B cell (primary cell): ENCODE measurements around the gene BACH2. TPM values are rescaled to one million over a fixed set of nuclear protein-coding genes. Genes with fewer than 3 reads are reported as not detected.

Source experiments
- ATAC-seq: fragments of 200-7000 bp; cut with Tn5 transposase; one replicate; pipeline ENCODE4 v1.10.0; 2021; ENCODE audit warnings: low read depth, mild to moderate bottlenecking, moderate number of reproducible peaks, moderate library complexity
- CTCF ChIA-PET: fragments of 350-600 bp; sonication (Branson Sonifier 250); formaldehyde crosslinking; loops from one replicate; lab custom pipeline; 2021; ENCODE audit warnings: antibody characterized with exemption, inconsistent platforms; lab: Charles Lee
- POLR2A ChIA-PET: fragments of 350-600 bp; sonication (Branson Sonifier 250); formaldehyde crosslinking; loops from one replicate; lab custom pipeline; 2021; ENCODE audit warnings: antibody characterized with exemption; lab: Charles Lee
- DNase-seq: peaks from one replicate; pipeline ENCODE4 v3.0.0; 2013
- H2AFZ ChIP-seq: 2 replicates; pipeline ENCODE4 v1.6.1; 2012; ENCODE audit warnings: mild to moderate bottlenecking, low read depth, low read length; ENCODE audit not compliant: insufficient read depth, poor library complexity, severe bottlenecking
- H3K27ac ChIP-seq, 2 donors: 1 replicate in 1 of 2; 2 replicates in 1 of 2; pipeline ENCODE4 v1.5.1; 2012 to 2013; ENCODE audit warnings: low read length in 2 of 2, mild to moderate bottlenecking in 2 of 2, moderate library complexity in 1 of 2
- H3K27me3 ChIP-seq, 4 experiments: fragments of 200-600 bp in 1 of 4; sonication (generic) in 1 of 4; replicated peaks in 1 of 4; 1 replicate in 2 of 4; 2 replicates in 2 of 4; pipeline versions ENCODE4 v1.6.1 to v1.7.0; 2013 to 2016; ENCODE audit warnings: low read length in 3 of 4, mild to moderate bottlenecking in 2 of 4, mixed read lengths in 1 of 4, moderate library complexity in 1 of 4; ENCODE audit not compliant: insufficient read depth in 4 of 4, control insufficient read depth in 3 of 4; ENCODE audit errors: control extremely low read depth in 1 of 4
- H3K36me3 ChIP-seq, 2 experiments: replicated peaks in 1 of 2; 1 replicate in 1 of 2; 2 replicates in 1 of 2; pipeline versions ENCODE4 v1.6.1 to v1.7.1; 2013; ENCODE audit warnings: low read length in 1 of 2; ENCODE audit not compliant: insufficient read depth in 2 of 2, control insufficient read depth in 1 of 2; ENCODE audit errors: control extremely low read depth in 1 of 2, extremely low read depth in 1 of 2
- H3K4me1 ChIP-seq, 2 donors: fragments of 200-600 bp in 1 of 2; sonication (generic) in 1 of 2; 1 replicate in 1 of 2; 2 replicates in 1 of 2; pipeline versions ENCODE4 v1.5.1 to v1.6.1; 2013 to 2017; ENCODE audit warnings: low read length in 2 of 2; ENCODE audit not compliant: control insufficient read depth in 2 of 2, insufficient read depth in 2 of 2
- H3K4me2 ChIP-seq: replicated peaks from 2 replicates; pipeline ENCODE3; 2012; ENCODE audit warnings: mild to moderate bottlenecking, low read depth, low read length; ENCODE audit not compliant: poor library complexity, severe bottlenecking
- H3K4me3 ChIP-seq, 5 experiments: fragments of 200-600 bp in 1 of 5; sonication (generic) in 1 of 5; 1 replicate in 3 of 5; 2 replicates in 2 of 5; pipeline versions ENCODE4 v1.5.1 to v1.7.0; 2011 to 2016; ENCODE audit warnings: low read length in 4 of 5, mild to moderate bottlenecking in 4 of 5, low read depth in 2 of 5, control low read depth in 1 of 5, moderate library complexity in 1 of 5; ENCODE audit not compliant: insufficient read depth in 1 of 5; ENCODE audit errors: control extremely low read depth in 1 of 5, extremely low read depth in 1 of 5
- H3K79me2 ChIP-seq: fragments of 200-600 bp; sonication (generic); one replicate; pipeline ENCODE4 v1.6.0; 2016; ENCODE audit warnings: low read length; ENCODE audit not compliant: control insufficient read depth, insufficient read depth
- H3K9ac ChIP-seq: fragments of 200-600 bp; sonication (generic); 2 replicates; pipeline ENCODE4 v1.6.1; 2017; ENCODE audit warnings: mild to moderate bottlenecking, low read length, moderate library complexity
- H3K9me3 ChIP-seq, 3 donors: one replicate each; pipeline versions ENCODE4 v1.6.1 to v1.7.1; 2013; ENCODE audit warnings: low read length in 2 of 3; ENCODE audit not compliant: control insufficient read depth in 2 of 3, insufficient read depth in 1 of 3; ENCODE audit errors: control extremely low read depth in 1 of 3
- H4K20me1 ChIP-seq: 2 replicates; pipeline ENCODE4 v1.6.0; 2012; ENCODE audit warnings: mild to moderate bottlenecking, low read length; ENCODE audit not compliant: insufficient read depth, control insufficient read depth, poor library complexity, severe bottlenecking
- H3K27ac Mint-ChIP-seq: one replicate; pipeline ENCODE4 v1.8.0; 2021; ENCODE audit warnings: mixed read lengths
- H3K27me3 Mint-ChIP-seq: one replicate; pipeline ENCODE4 v1.8.0; 2021; ENCODE audit warnings: mixed read lengths
- H3K4me1 Mint-ChIP-seq: one replicate; pipeline ENCODE4 v1.8.0; 2021; ENCODE audit warnings: mixed read lengths
- H3K4me3 Mint-ChIP-seq: one replicate; pipeline ENCODE4 v1.8.0; 2021; ENCODE audit warnings: mixed read lengths
- H3K9me3 Mint-ChIP-seq: one replicate; pipeline ENCODE4 v1.8.0; 2022; ENCODE audit warnings: mixed read lengths; ENCODE audit not compliant: insufficient read depth
- EZH2 ChIP-seq: IDR thresholded peaks from 2 replicates; pipeline ENCODE4 v1.6.1; 2012; ENCODE audit warnings: borderline replicate concordance, low read depth, mild to moderate bottlenecking, moderate library complexity, low read length; ENCODE audit not compliant: insufficient read depth, poor library complexity, severe bottlenecking
- WGBS: methylation state at CpG from one replicate; pipeline ENCODE4 v1.1.5; 2013; ENCODE audit warnings: missing lambda C conversion rate; ENCODE audit not compliant: insufficient coverage; 5-methylcytosine and 5-hydroxymethylcytosine counted together
- intact Hi-C: fragments of 100-400 bp; cut with micrococcal nuclease; formaldehyde crosslinking; loops from one replicate; pipeline ENCODE4 v1.10.0; 2022
- polyA plus RNA-seq: library from polyadenylated mRNA; depleted of rRNA; stranded (reverse); fragments of >200 nt; gene quantifications from 2 replicates; pipeline ENCODE4 v1.2.3, GENCODE V29; 2012
- total RNA-seq, 2 donors: library from RNA; stranded (reverse); fragments of 120-200 nt in 1 of 2; gene quantifications; 1 replicate in 1 of 2; 2 replicates in 1 of 2; pipeline versions ENCODE4 v1.2.3 to v1.2.4, GENCODE V29; 2013 to 2022
- TF ChIP-seq, protein P1 (sequence below): fragments of 200-600 bp; IDR thresholded peaks from one replicate; pipeline ENCODE4 v1.8.0; 2022; ENCODE audit warnings: antibody characterized with exemption, mild to moderate bottlenecking

BACH2 gene
- total and polyA plus RNA-seq, 2 donors (not counting 1 experiment from before 2014, with no cell fraction given): 41.1 to 235 TPM

- Mint-ChIP-seq H3K27ac (peak overlapping the region; percentile 26), H3K4me3 (peak overlapping the region; percentile 2), H3K4me1 (peaks cover 29% of the 10 kb centered on the region), H3K27me3 (no peaks in the 10 kb centered on the region), H3K9me3 (no peaks in the 10 kb centered on the region)
- Histone ChIP-seq H4K20me1 (peaks cover 69% of the 10 kb centered on the region), H3K27me3 (no peaks in the 10 kb centered on the region), H3K9me3 (no peaks in the 10 kb centered on the region), H3K36me3 (peaks cover 6 to 43% of the 10 kb centered on the region in 2 experiments), H3K27ac (peak overlapping the region in 1 of 2 donors; percentile 24), H2AFZ (no peak overlapping the region), H3K4me3 (no peak overlapping the region), H3K9ac (no peak overlapping the region), H3K4me1 (peaks cover 0 to 5% of the 10 kb centered on the region in 2 donors), H3K79me2 (peaks cover 76% of the 10 kb centered on the region), H3K4me2 (no peak overlapping the region)
- no peak for TF ChIP-seq EZH2
- TF ChIP-seq, protein P1, sequence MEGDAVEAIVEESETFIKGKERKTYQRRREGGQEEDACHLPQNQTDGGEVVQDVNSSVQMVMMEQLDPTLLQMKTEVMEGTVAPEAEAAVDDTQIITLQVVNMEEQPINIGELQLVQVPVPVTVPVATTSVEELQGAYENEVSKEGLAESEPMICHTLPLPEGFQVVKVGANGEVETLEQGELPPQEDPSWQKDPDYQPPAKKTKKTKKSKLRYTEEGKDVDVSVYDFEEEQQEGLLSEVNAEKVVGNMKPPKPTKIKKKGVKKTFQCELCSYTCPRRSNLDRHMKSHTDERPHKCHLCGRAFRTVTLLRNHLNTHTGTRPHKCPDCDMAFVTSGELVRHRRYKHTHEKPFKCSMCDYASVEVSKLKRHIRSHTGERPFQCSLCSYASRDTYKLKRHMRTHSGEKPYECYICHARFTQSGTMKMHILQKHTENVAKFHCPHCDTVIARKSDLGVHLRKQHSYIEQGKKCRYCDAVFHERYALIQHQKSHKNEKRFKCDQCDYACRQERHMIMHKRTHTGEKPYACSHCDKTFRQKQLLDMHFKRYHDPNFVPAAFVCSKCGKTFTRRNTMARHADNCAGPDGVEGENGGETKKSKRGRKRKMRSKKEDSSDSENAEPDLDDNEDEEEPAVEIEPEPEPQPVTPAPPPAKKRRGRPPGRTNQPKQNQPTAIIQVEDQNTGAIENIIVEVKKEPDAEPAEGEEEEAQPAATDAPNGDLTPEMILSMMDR: no peak
- intact Hi-C loops: no loop called here
- POLR2A ChIA-PET: no interaction called here
- no peak for DNase-seq
- 77% methylated on average over 1 of the region's 2 CpGs for WGBS
- ATAC-seq: no peak
- CTCF ChIA-PET: interaction anchor here (1.0 to 1.3 kb wide), 2 partner anchors 18 to 129 kb away, joined by 3 read pairs; no protein-coding TSS in a partner anchor
These were observed 248.3 kb downstream of the BACH2 start for GRCh38 chr6:90048206-90048967.

DNA sequence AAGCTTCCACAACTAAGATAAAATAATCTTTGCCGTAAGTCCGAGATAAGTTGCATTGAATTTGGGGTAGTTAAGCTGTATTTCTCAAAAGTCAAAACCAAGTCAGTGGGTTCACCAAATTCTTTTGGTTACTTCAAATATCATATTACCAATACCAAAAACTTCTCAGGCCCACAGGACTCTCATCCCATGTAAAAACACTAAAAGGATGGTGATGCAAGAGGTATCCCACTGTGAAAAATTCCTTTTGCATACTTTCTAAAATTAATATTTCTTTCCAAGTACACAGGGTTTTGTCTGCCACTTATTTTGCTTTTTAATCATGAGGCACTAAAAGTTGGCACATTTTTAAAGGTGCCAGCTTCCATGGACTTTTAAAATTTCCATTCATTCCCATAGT lies 251.1 kb downstream of the BACH2 start:
- peaks cover 0 to 5% of the 10 kb centered on the region in 2 donors for H3K4me1 ChIP-seq
- no CpG with 5 or more reads among the region's 2 CpGs for WGBS
- H2AFZ ChIP-seq: no peak overlapping the region
- peaks cover 70% of the 10 kb centered on the region for H4K20me1 ChIP-seq
- intact Hi-C loops: no loop called here
- no peaks in the 10 kb centered on the region for H3K27me3 Mint-ChIP-seq
- H3K4me3 ChIP-seq: no peak overlapping the region
- H3K9me3 Mint-ChIP-seq: no peaks in the 10 kb centered on the region
- DNase-seq: no peak
- no peak overlapping the region for H3K9ac ChIP-seq
- no peak overlapping the region for H3K4me2 ChIP-seq
- H3K4me3 Mint-ChIP-seq: no peak overlapping the region
- peaks cover 74% of the 10 kb centered on the region for H3K79me2 ChIP-seq
- H3K9me3 ChIP-seq: no peaks in the 10 kb centered on the region
- peaks cover 3 to 50% of the 10 kb centered on the region in 2 experiments for H3K36me3 ChIP-seq
- peak overlapping the region; percentile 38 for H3K27ac Mint-ChIP-seq
- ChIA-PET POLR2A (no interaction called here), CTCF (interaction anchor here (1.2 kb wide), 1 partner anchor 15 kb away, joined by 3 read pairs; no protein-coding TSS in a partner anchor)
- TF ChIP-seq EZH2: no peak
- TF ChIP-seq, protein P1: no peak
- peaks cover 29% of the 10 kb centered on the region for H3K4me1 Mint-ChIP-seq
- no peak overlapping the region for H3K27ac ChIP-seq
- H3K27me3 ChIP-seq: no peaks in the 10 kb centered on the region
- ATAC-seq: no peak
